ENCODE data around the gene AMOTL1.

The AMOTL1 gene

GRCh38 chr11:94751786-94752185 lies 16.4 kb upstream of the AMOTL1 start:
- TF ChIP-seq CTCF (IDR thresholded peaks at IDR 0.05; ENCODE audit: low read length, missing control alignments), result no peak
- H3K4me3 ChIP-seq (replicated peaks; ENCODE audit: low read depth, low read length), result no peak overlapping the region
- DNase-seq (ENCODE audit: low read depth), result no peak

GRCh38 chr11:94753630-94754029 lies 14.5 kb upstream of the AMOTL1 start:
- no peak overlapping the region for H3K4me3 ChIP-seq (replicated peaks; ENCODE audit: low read depth, low read length)

DNA sequence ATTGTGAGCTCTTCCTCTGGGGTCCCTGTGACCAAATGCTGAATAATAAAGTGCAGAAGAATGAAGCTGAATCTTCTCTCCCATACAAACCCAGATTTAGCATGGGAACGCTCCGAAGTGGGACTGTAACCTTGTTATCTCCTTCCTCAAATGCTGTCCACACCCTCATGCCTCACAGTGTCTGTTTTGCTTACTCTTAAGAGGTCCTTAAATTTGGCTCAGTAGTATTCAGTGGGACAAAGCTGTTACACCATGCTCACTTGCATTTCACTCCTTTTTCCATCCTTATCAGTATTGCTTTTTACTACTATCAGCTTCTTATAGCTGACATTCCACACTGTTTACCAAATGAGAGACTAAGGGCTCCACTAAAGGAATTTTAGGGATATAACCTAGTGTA lies 13.8 kb upstream of the AMOTL1 start:
- no peak for DNase-seq (ENCODE audit: low read depth)
- no peak for TF ChIP-seq CTCF (IDR thresholded peaks at IDR 0.05; ENCODE audit: low read length, missing control alignments)
- no peak overlapping the region for H3K4me3 ChIP-seq (replicated peaks; ENCODE audit: low read depth, low read length)

More at GRCh38 chr11:94753630-94754029, 14.5 kb upstream of the AMOTL1 start:
- DNase-seq (ENCODE audit: low read depth), result no peak
- no peak for TF ChIP-seq CTCF (IDR thresholded peaks at IDR 0.05; ENCODE audit: low read length, missing control alignments)

DNA sequence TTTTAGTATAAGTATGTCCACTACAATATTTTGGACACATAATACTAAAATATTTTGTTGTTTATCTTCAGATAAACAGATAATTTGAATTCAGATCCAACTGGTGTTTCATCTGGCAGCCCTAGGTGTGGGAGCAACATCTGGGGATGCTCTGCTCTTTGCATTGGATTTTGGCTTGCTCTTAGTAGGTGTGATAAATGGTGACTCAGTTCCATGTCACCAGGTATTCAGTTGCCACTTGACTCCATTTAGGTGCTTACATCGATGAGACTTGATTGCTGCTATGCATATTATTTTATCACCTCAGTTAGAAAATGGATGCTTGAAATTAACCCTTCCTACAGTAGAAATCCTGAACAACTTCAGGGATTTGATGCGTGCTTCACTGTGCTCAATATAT lies 13.3 kb upstream of the AMOTL1 start:
- H3K4me3 ChIP-seq (replicated peaks; ENCODE audit: low read depth, low read length), result no peak overlapping the region
- no peak for DNase-seq (ENCODE audit: low read depth)
- no peak for TF ChIP-seq CTCF (IDR thresholded peaks at IDR 0.05; ENCODE audit: low read length, missing control alignments)

DNA sequence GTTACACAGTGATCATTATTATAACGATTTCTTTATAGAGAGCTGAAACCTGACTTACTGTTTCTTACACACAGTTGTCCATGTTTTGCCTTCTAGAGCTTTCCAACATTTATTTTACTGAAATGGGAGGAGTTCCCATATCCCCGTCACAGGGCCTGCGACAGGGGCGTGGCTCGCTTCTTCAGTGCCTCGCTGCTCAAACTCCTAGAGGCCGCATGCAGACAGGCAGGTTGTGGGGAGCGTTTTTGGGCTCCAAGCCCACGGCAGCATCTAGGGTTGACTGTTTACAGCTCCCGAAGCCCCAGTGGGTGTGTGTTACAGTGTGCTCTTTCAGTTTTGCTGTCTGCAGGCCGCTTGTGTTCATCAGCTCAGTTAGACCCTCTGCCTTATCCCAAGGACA lies 12.7 kb upstream of the AMOTL1 start:
- TF ChIP-seq CTCF (IDR thresholded peaks at IDR 0.05; ENCODE audit: low read length, missing control alignments), result no peak
- no peak overlapping the region for H3K4me3 ChIP-seq (replicated peaks; ENCODE audit: low read depth, low read length)
- no peak for DNase-seq (ENCODE audit: low read depth)

- no peak overlapping the region for H3K4me3 ChIP-seq (replicated peaks; ENCODE audit: low read depth, low read length)
- no peak for DNase-seq (ENCODE audit: low read depth)
- no peak for TF ChIP-seq CTCF (IDR thresholded peaks at IDR 0.05; ENCODE audit: low read length, missing control alignments)
These were observed 11.0 kb upstream of the AMOTL1 start for GRCh38 chr11:94757037-94757735.

- no peak for TF ChIP-seq CTCF (IDR thresholded peaks at IDR 0.05; ENCODE audit: low read length, missing control alignments)
- no peak for DNase-seq (ENCODE audit: low read depth)
- H3K4me3 ChIP-seq (replicated peaks; ENCODE audit: low read depth, low read length), result no peak overlapping the region
These were observed 9.5 kb upstream of the AMOTL1 start for GRCh38 chr11:94758666-94759065.

All from fibroblast of pulmonary artery (primary cell).